Neuron (in vitro differentiated cells): Measurements from ENCODE around the gene CCNL1.
"Not testable (repeated sequence)": the region's sequence is repeated elsewhere in the genome, so short reads cannot be mapped to it uniquely, and the experiment has no call there.

Experiments used
- H2AFZ ChIP-seq: one replicate; pipeline ENCODE4 v1.6.1; 2013; ENCODE audit warnings: low read depth, mild to moderate bottlenecking, inconsistent platforms, low read length, moderate library complexity
- H3K27me3 ChIP-seq: one replicate; pipeline ENCODE4 v1.6.1; 2013; ENCODE audit warnings: low read length; ENCODE audit not compliant: insufficient read depth
- H3K36me3 ChIP-seq: one replicate; pipeline ENCODE4 v1.6.1; 2013; ENCODE audit warnings: low read length; ENCODE audit not compliant: insufficient read depth
- H3K4me1 ChIP-seq: one replicate; pipeline ENCODE4 v1.6.1; 2013; ENCODE audit warnings: low read length; ENCODE audit not compliant: insufficient read depth
- H3K4me3 ChIP-seq: 2 replicates; pipeline ENCODE4 v1.5.1; 2013; ENCODE audit warnings: mild to moderate bottlenecking, low read length, moderate library complexity
- H3K9me3 ChIP-seq: one replicate; pipeline ENCODE4 v1.6.1; 2013; ENCODE audit warnings: low read length

The CCNL1 gene

DNA sequence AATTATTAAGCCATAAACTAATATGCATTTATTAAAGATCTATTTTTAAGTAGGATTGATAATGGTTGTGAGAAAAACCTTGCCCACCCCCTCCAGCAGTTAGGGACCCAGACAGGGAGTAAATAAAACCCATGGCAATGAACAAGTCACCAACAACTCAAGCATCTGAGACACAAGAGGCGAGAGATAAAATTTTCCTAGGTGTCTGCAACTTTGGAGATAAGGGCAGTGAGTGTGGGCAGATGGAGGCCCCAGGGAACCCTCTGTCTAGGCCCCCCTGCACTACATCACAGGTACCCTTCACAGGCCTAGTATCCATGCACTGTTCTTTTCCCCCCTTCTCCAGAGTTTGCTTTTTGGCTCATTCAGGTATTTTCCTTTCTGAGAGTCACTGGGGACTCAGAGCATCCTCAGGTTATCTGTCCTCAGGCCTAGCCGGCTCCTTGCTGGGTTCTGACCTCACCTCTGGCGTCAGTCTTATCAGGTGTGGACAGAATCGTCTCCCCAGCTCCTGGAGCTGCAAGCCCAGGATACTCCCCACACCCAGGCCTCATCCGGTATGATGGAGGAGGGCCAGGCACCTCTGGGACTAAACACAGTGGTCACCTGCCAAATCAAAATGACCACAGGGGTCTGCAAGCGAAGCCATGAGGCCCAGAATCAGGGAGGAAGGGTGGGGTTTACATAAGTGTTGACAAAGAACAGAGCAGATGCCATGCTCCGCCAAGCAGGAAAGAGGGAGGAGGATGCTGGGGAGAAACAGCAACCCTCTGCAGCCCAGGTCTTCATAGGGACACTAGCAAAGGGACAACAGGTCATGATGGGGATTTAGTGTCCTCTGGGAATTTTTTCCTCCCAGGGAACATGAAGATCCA is 50.4 kb downstream of the CCNL1 start:
- Histone ChIP-seq H3K4me1 (peaks cover 3% of the 10 kb centered on the region), H3K27me3 (no peaks in the 10 kb centered on the region), H2AFZ (no peak overlapping the region), H3K9me3 (no peaks in the 10 kb centered on the region), H3K36me3 (no peaks in the 10 kb centered on the region), H3K4me3 (no peak overlapping the region)

GRCh38 chr3:157107644-157108133 is 52.3 kb downstream of the CCNL1 start:
- Histone ChIP-seq H3K27me3 (no peaks in the 10 kb centered on the region), H3K4me3 (no peak overlapping the region), H3K9me3 (no peaks in the 10 kb centered on the region), H3K36me3 (no peaks in the 10 kb centered on the region), H2AFZ (no peak overlapping the region), H3K4me1 (peaks cover 3% of the 10 kb centered on the region)

DNA sequence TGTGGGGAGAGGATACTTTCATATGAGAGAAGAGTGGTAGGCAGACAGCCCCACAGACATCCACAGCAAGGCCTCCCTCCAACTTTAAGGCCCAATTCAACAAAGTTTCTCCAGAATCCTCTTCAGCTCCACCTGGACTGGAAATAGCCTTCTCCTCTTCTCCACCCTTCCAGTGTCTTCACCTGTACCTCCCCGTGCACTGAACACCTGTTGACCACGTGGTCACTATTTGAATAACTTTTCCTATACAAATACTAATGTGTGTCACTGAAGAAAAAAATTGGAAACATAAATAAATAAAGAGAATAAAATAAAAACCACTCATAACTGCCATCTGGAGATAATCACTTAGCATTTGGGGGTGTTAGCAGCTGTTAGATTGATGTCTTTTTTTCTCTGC is 52.9 kb downstream of the CCNL1 start:
- H3K4me1 ChIP-seq = peaks cover 3% of the 10 kb centered on the region
- no peaks in the 10 kb centered on the region for H3K36me3 ChIP-seq
- H3K4me3 ChIP-seq = no peak overlapping the region
- no peak overlapping the region for H2AFZ ChIP-seq
- H3K9me3 ChIP-seq = no peaks in the 10 kb centered on the region
- no peaks in the 10 kb centered on the region for H3K27me3 ChIP-seq

DNA sequence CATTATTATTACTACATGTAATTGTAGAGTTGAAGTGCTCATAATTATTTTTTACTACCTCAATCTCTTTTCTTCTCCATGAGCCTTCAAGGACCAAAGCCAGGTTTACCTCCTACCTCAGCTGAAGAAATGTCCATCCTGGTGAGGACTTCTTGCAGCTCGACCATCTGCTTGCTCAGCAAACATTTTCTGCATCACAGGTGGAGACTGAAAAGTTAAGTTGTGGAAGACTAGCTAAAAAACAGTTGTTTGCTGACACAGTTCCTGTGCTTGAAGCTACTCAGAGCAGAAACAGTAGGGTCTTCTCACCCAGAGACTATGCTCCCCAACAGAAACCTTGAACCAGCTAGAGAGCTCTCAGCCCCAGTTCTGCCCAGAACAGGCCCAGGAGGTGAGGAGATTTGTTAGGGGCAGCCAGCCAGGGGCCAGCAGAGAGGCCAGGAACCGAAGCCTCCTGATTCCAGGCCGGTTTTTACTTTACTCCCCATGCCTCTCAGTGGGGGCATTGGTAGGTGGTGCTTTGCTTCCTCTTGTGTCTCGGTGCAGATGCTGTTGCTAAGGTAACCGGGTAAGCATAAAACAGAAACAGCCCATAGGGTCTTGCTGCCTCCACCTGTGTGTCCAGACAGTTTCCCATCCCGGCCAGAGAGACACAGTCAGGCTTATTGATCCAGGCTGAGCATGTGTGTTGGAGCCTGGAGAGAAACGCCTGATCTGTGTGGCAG is 54.9 kb downstream of the CCNL1 start:
- peaks cover 3% of the 10 kb centered on the region for H3K4me1 ChIP-seq

DNA sequence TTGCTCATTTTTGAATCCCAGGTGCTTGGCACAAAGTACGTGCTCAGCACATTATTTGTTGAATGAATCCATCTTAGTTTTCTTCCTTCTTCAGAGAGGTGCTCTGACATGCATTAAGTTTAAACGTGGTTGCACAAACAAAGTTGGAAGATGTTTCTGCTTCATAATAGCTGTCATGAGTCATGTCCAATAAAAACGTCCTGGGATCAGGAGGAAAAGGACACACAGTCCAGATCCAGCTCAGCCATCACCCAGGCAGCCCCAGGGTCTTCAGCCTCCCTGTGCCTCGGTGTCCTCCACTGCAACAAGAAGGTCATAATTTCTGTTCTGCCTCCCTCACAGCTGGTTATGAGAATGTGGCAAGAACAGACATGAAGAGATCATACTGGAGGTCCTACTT is 55.4 kb downstream of the CCNL1 start:
- Histone ChIP-seq H3K4me1 (peaks cover 3% of the 10 kb centered on the region), H3K27me3 (peaks cover 2% of the 10 kb centered on the region), H3K4me3 (no peak overlapping the region), H3K9me3 (no peaks in the 10 kb centered on the region), H2AFZ (no peak overlapping the region), H3K36me3 (no peaks in the 10 kb centered on the region)

More for the DNA sequence above, 54.9 kb downstream of the CCNL1 start:
- Histone ChIP-seq H3K36me3 (no peaks in the 10 kb centered on the region), H3K27me3 (peaks cover 1% of the 10 kb centered on the region), H3K4me3 (no peak overlapping the region), H3K9me3 (no peaks in the 10 kb centered on the region), H2AFZ (no peak overlapping the region)

DNA sequence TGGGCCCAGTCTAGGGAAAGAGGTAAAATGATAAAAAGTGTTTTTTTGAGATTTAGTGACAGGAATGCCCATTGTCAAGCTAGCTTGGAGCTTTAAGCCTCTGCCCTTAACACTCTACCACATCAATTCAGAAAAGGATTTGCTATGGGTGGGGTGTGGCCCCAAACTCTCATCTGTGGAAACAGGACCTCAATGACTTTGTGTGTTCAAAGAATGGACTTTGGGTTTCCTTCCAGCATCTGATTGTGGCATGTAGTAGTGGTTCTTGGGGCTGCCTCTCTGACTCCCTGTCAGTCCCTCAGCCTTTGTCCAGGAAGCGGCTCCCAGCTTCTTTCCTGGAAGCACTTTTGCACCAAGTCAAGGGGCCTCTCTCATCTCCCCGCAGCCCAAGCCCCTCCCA is 56.1 kb downstream of the CCNL1 start:
- Histone ChIP-seq H3K36me3 (no peaks in the 10 kb centered on the region), H3K27me3 (peaks cover 2% of the 10 kb centered on the region), H3K9me3 (no peaks in the 10 kb centered on the region), H3K4me3 (no peak overlapping the region), H3K4me1 (peaks cover 3% of the 10 kb centered on the region), H2AFZ (no peak overlapping the region)

DNA sequence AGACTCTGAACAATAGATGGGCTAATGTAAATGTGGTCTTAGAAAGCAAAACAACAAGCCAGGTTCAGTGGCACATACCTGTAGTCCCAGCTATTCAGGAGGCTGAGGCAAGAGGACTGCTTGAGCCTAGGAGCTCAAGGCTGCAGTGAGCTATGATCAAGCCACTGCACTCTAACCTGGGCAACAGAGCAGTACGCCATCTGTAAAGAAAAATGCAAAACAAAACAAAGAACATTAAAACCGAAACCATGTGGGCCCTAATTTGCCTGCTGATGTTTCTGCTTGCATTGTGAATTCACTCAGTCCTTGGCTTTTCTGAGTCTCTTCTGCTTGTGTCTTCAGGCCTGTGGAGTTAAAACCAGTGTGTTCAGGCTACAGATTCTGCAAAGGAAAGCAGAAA is 56.7 kb downstream of the CCNL1 start:
- no peaks in the 10 kb centered on the region for H3K9me3 ChIP-seq
- no peak overlapping the region for H2AFZ ChIP-seq
- H3K27me3 ChIP-seq = peaks cover 2% of the 10 kb centered on the region
- no peak overlapping the region for H3K4me3 ChIP-seq
- H3K36me3 ChIP-seq = no peaks in the 10 kb centered on the region
- peaks cover 3% of the 10 kb centered on the region for H3K4me1 ChIP-seq

GRCh38 chr3:157102595-157102994 is 57.4 kb downstream of the CCNL1 start:
- H3K4me1 ChIP-seq, H3K4me3 ChIP-seq, H3K36me3 ChIP-seq, H3K9me3 ChIP-seq, H3K27me3 ChIP-seq, H2AFZ ChIP-seq: not testable (repeated sequence)

DNA sequence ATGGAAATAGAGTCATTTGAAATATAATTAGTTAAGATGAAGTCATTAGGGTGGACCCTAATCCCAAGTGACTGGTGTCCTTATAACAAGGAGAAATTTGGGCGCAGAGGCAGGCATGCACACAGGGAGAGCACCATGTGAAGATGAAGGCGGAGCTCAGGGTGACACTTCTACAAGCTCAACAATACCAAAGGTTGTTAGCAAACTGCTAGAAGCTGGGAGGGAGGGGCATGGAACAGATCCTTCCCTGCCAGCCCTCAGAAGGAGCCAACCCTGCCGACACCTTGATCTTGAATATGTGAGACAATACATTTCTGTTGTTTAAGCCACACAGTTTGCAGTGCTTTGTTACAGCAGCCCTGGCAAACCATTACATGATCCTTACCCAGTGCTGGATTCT is 57.8 kb downstream of the CCNL1 start:
- Histone ChIP-seq H3K27me3 (peaks cover 2% of the 10 kb centered on the region), H3K36me3 (no peaks in the 10 kb centered on the region), H3K9me3 (no peaks in the 10 kb centered on the region), H3K4me1 (peaks cover 3% of the 10 kb centered on the region), H3K4me3 (no peak overlapping the region), H2AFZ (no peak overlapping the region)

GRCh38 chr3:157101486-157101885 is 58.5 kb downstream of the CCNL1 start:
- H2AFZ ChIP-seq = no peak overlapping the region
- H3K4me3 ChIP-seq = no peak overlapping the region
- H3K27me3 ChIP-seq = peaks cover 6% of the 10 kb centered on the region
- no peaks in the 10 kb centered on the region for H3K36me3 ChIP-seq
- H3K4me1 ChIP-seq = peaks cover 3% of the 10 kb centered on the region
- no peaks in the 10 kb centered on the region for H3K9me3 ChIP-seq

GRCh38 chr3:157100608-157101396 is 59.1 kb downstream of the CCNL1 start:
- H3K36me3 ChIP-seq = no peaks in the 10 kb centered on the region
- H3K9me3 ChIP-seq = no peaks in the 10 kb centered on the region
- no peak overlapping the region for H3K4me3 ChIP-seq
- no peak overlapping the region for H2AFZ ChIP-seq
- H3K4me1 ChIP-seq = peaks cover 3% of the 10 kb centered on the region
- H3K27me3 ChIP-seq = peaks cover 11% of the 10 kb centered on the region

DNA sequence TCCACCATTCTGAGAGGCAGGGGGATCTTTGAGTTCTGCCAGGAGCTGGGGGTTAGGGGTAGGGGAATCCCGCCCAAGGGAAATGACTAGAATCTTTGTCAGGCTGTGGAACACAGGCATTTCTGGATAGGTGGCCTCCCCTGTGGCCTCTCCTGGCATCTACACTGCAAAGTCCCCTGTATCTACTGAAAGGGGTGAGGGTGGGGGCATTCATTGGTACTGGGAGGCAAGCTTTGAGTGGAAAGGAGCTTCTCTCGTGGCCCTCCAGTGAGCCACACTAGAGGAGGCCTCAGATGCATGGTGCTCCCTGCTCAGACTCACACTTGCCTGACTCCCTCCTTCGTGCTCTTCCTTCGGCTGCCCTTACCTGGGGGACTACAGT is 59.9 kb downstream of the CCNL1 start:
- H3K4me1 ChIP-seq = no peaks in the 10 kb centered on the region
- no peaks in the 10 kb centered on the region for H3K36me3 ChIP-seq
- no peak overlapping the region for H2AFZ ChIP-seq
- no peak overlapping the region for H3K4me3 ChIP-seq
- H3K9me3 ChIP-seq = no peaks in the 10 kb centered on the region
- H3K27me3 ChIP-seq = peaks cover 11% of the 10 kb centered on the region
